OCI-LY7 (cell line): ENCODE results near the gene POLD3. TPM values are rescaled to one million over a fixed set of nuclear protein-coding genes. Genes with fewer than 3 reads are reported as not detected.

ENCODE experiments used
- BruUV-seq: library from RNA; stranded (reverse); fragments of 400-500 nt; replicated peaks from 2 replicates; lab custom pipeline; 2021; lab: Mats Ljungman, UMichigan
- CTCF ChIA-PET: fragments of 300-600 bp; sonication (Branson Sonifier 250); formaldehyde crosslinking; loops from one replicate; lab custom pipeline; 2022; ENCODE audit warnings: antibody characterized with exemption; ENCODE audit not compliant: unreplicated experiment; lab: Charles Lee
- POLR2A ChIA-PET: fragments of 300-600 bp; sonication (Branson Sonifier 250); formaldehyde crosslinking; loops from one replicate; lab custom pipeline; 2022; ENCODE audit warnings: antibody characterized with exemption; lab: Charles Lee
- DNase-seq: peaks from one replicate; pipeline ENCODE4 v3.0.0-alpha.2; 2015; ENCODE audit warnings: low spot score
- H2AFZ ChIP-seq: fragments of 200-600 bp; sonication (generic), shearing (Covaris generic); 2 replicates; pipeline ENCODE4 v1.6.1; 2014; ENCODE audit warnings: mild to moderate bottlenecking, antibody characterized with exemption, low read length, moderate library complexity
- H3K27ac ChIP-seq: fragments of 200-600 bp; sonication (generic); 2 replicates; pipeline ENCODE4 v1.5.1; 2014; ENCODE audit warnings: mixed run types, low read depth, mild to moderate bottlenecking, moderate library complexity, low read length, inconsistent platforms; ENCODE audit not compliant: poor library complexity, severe bottlenecking
- H3K36me3 ChIP-seq: fragments of 200-600 bp; sonication (generic); 2 replicates; pipeline ENCODE4 v1.6.1; 2014; ENCODE audit warnings: mild to moderate bottlenecking, antibody characterized with exemption, low read length, moderate library complexity, mixed read lengths; ENCODE audit not compliant: insufficient read depth
- H3K4me1 ChIP-seq: fragments of 200-600 bp; sonication (generic); 2 replicates; pipeline ENCODE4 v1.5.1; 2014; ENCODE audit warnings: mild to moderate bottlenecking, low read length; ENCODE audit not compliant: insufficient read depth, poor library complexity, severe bottlenecking
- H3K4me2 ChIP-seq: fragments of 200-600 bp; sonication (generic); 2 replicates; pipeline ENCODE4 v1.6.1; 2014; ENCODE audit warnings: mild to moderate bottlenecking, low read length
- H3K4me3 ChIP-seq: fragments of 200-600 bp; sonication (generic); 2 replicates; pipeline ENCODE4 v1.5.1; 2014; ENCODE audit warnings: mild to moderate bottlenecking, low read depth, low read length; ENCODE audit not compliant: poor library complexity, severe bottlenecking
- H3K79me2 ChIP-seq: fragments of 200-600 bp; sonication (generic); 2 replicates; pipeline ENCODE4 v1.6.1; 2016; ENCODE audit warnings: low read depth, mild to moderate bottlenecking, low read length, moderate library complexity, mixed read lengths; ENCODE audit not compliant: insufficient read depth
- H3K9me2 ChIP-seq: fragments of 200-600 bp; sonication (generic); 2 replicates; pipeline ENCODE4 v1.6.1; 2016; ENCODE audit warnings: mild to moderate bottlenecking, low read length, mixed read lengths; ENCODE audit not compliant: insufficient read depth
- H3K9me3 ChIP-seq: fragments of 200-600 bp; sonication (generic); 2 replicates; pipeline ENCODE4 v1.6.1; 2014; ENCODE audit warnings: mild to moderate bottlenecking, mixed run types, low read length, mixed read lengths
- H4K20me1 ChIP-seq: fragments of 200-600 bp; sonication (generic); 2 replicates; pipeline ENCODE4 v1.6.1; 2014; ENCODE audit warnings: mild to moderate bottlenecking, antibody characterized with exemption, low read length, moderate library complexity, mixed read lengths; ENCODE audit not compliant: insufficient read depth
- EZH2phosphoT487 ChIP-seq: fragments of 200-600 bp; sonication (generic); IDR thresholded peaks from 2 replicates; pipeline ENCODE4 v1.6.1; 2018; ENCODE audit warnings: low read depth, borderline replicate concordance, mild to moderate bottlenecking, mixed run types, antibody characterized with exemption, low read length, moderate library complexity, mixed read lengths
- intact Hi-C: fragments of 100-400 bp; cut with micrococcal nuclease; formaldehyde crosslinking; loops from one replicate; pipeline ENCODE4 v1.10.0; 2022; ENCODE audit not compliant: unreplicated experiment
- total RNA-seq, 2 experiments: library from RNA; depleted of rRNA in 1 of 2; stranded (reverse); fragments of >200 nt in 1 of 2; shearing (Covaris generic) in 1 of 2; gene quantifications; 2 replicates each; pipeline ENCODE4 v1.2.3, GENCODE V29; 2014 to 2022
- TF ChIP-seq, protein P1 (sequence below): fragments of 200-600 bp; sonication (generic); conservative IDR thresholded peaks from 2 replicates; pipeline ENCODE4 v1.5.1; 2014; ENCODE audit warnings: mild to moderate bottlenecking, antibody characterized with exemption, low read length, moderate library complexity, mixed read lengths

POLD3 gene
- total RNA-seq, 2 experiments from 2014 or later: 38.8 to 39.3 TPM

DNA sequence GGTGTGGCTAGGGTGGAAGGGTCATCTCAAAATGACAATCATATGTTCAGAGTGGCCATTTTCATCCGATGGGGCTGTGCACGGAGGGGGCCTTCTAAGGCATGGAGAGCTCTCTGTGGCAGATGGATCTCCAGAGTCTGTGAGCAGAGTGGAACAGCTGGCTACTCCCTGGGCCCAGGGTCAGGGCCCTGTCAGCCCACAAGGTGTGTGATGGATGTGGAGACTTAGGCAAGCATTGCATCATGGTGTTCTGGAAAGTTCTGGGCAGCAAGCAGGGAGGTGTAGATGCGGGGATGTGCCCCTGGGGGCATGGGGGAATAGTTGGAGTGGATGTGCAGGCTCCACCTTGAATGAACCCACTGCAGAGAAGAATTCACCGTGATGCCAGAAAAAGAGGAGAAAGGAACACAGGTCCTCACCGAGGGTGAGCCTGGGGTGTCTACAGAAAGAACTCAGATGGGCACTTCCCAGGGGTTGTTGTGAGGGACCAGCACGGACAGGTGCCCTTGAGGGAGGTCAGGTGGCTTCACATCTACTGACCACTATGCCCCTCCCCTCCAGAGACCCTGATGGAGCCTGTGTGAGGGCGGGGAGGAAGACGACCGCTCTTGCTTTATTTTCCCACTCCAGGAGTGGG is 87.8 kb downstream of the POLD3 start:
- intact Hi-C loops: no loop called here
- Histone ChIP-seq H3K27ac (no peak overlapping the region), H3K4me1 (no peaks in the 10 kb centered on the region), H3K36me3 (no peaks in the 10 kb centered on the region), H3K4me3 (no peak overlapping the region), H3K9me3 (no peaks in the 10 kb centered on the region), H3K4me2 (no peak overlapping the region), H3K79me2 (no peaks in the 10 kb centered on the region), H4K20me1 (no peaks in the 10 kb centered on the region), H2AFZ (no peak overlapping the region), H3K9me2 (no peaks in the 10 kb centered on the region)
- POLR2A ChIA-PET: no interaction called here
- no peak for DNase-seq
- no TSS peak for BruUV-seq
- TF ChIP-seq EZH2phosphoT487: no peak
- TF ChIP-seq, protein P1, sequence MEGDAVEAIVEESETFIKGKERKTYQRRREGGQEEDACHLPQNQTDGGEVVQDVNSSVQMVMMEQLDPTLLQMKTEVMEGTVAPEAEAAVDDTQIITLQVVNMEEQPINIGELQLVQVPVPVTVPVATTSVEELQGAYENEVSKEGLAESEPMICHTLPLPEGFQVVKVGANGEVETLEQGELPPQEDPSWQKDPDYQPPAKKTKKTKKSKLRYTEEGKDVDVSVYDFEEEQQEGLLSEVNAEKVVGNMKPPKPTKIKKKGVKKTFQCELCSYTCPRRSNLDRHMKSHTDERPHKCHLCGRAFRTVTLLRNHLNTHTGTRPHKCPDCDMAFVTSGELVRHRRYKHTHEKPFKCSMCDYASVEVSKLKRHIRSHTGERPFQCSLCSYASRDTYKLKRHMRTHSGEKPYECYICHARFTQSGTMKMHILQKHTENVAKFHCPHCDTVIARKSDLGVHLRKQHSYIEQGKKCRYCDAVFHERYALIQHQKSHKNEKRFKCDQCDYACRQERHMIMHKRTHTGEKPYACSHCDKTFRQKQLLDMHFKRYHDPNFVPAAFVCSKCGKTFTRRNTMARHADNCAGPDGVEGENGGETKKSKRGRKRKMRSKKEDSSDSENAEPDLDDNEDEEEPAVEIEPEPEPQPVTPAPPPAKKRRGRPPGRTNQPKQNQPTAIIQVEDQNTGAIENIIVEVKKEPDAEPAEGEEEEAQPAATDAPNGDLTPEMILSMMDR: no peak
- CTCF ChIA-PET: no interaction called here

DNA sequence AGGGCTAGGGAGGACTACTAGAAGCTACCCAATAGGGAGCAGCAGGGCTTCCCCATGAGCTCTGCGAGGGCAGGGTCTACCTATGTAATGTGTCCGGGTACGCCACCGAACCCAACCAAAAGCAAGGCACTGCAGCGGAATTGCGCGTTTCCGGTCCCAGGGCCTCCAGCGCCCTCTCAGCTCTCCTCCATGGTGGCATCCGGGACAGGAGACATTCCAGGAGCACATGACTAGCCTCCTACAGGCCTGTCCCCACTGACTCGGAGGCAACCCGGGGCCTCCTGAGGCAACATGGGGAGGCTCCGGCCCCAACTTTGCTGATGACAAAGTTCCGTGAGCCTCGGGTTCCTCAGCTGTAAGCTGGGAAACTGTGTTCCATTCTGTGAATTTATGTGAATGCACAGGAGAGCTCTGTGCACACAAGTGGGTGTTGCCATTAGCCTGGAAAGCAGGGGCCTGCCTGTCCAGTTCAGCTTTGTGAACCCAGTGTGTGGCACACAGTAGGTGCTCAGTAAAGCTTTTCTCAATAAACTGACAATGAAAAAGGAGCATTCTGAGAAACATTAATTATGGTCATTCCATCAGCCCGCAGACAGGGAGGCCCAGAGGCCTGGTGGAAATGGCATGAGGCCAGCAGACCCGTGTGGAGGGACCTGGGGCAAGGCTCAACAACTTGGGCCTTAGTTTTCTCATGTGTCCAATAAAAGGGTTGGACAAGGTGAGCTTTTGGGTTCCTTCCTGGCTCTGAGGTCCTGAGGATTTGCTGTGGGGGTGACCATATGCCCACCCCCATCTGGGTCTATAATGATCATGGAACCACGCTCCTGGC is 88.5 kb downstream of the POLD3 start:
- ChIA-PET POLR2A (interaction anchor here (0.6 to 0.7 kb wide), 2 partner anchors 512 to 1417 kb away, joined by 4 to 5 read pairs; no protein-coding TSS in a partner anchor), CTCF (no interaction called here)
- no TSS peak for BruUV-seq
- H3K4me3 ChIP-seq: no peak overlapping the region
- no peak overlapping the region for H3K27ac ChIP-seq
- H3K4me2 ChIP-seq: no peak overlapping the region
- no peaks in the 10 kb centered on the region for H4K20me1 ChIP-seq
- TF ChIP-seq EZH2phosphoT487: no peak
- TF ChIP-seq, protein P1: no peak
- H3K36me3 ChIP-seq: no peaks in the 10 kb centered on the region
- no peaks in the 10 kb centered on the region for H3K9me3 ChIP-seq
- H2AFZ ChIP-seq: no peak overlapping the region
- no peak for DNase-seq
- intact Hi-C loops: no loop called here
- no peaks in the 10 kb centered on the region for H3K4me1 ChIP-seq
- no peaks in the 10 kb centered on the region for H3K79me2 ChIP-seq
- H3K9me2 ChIP-seq: no peaks in the 10 kb centered on the region
